Endodermal cell (in vitro differentiated cells): ENCODE results near the gene CBR1. TPM values are rescaled to one million over a fixed set of nuclear protein-coding genes. Genes with fewer than 3 reads are reported as not detected.

Experiments used
- DNase-seq: peaks from one replicate; pipeline ENCODE4 v3.0.0-alpha.2; 2017
- H3K27ac ChIP-seq: 2 replicates; pipeline ENCODE4 v1.5.1; 2013; ENCODE audit warnings: mild to moderate bottlenecking, low read depth, low read length, moderate library complexity
- H3K27me3 ChIP-seq: 2 replicates; pipeline ENCODE4 v1.6.1; 2013; ENCODE audit warnings: mild to moderate bottlenecking, low read length, moderate library complexity; ENCODE audit not compliant: insufficient read depth, control insufficient read depth, poor library complexity, severe bottlenecking
- H3K36me3 ChIP-seq: 2 replicates; pipeline ENCODE4 v1.7.0; 2013; ENCODE audit warnings: mild to moderate bottlenecking, low read length, moderate library complexity; ENCODE audit not compliant: control insufficient read depth, insufficient read depth
- H3K4me1 ChIP-seq: one replicate; pipeline ENCODE4 v1.7.0; 2013; ENCODE audit warnings: low read length; ENCODE audit not compliant: control insufficient read depth, insufficient read depth
- H3K4me3 ChIP-seq: 2 replicates; pipeline ENCODE4 v1.5.1; 2013; ENCODE audit warnings: mild to moderate bottlenecking, low read length, moderate library complexity
- H3K9ac ChIP-seq: 2 replicates; pipeline ENCODE4 v1.6.1; 2013; ENCODE audit warnings: mild to moderate bottlenecking, low read length, moderate library complexity; ENCODE audit not compliant: poor library complexity, severe bottlenecking; ENCODE audit errors: extremely low read depth
- H3K9me3 ChIP-seq: 2 replicates; pipeline ENCODE4 v1.6.1; 2013; ENCODE audit warnings: mild to moderate bottlenecking, low read length, moderate library complexity; ENCODE audit not compliant: control insufficient read depth
- H3K27ac Mint-ChIP-seq: 2 replicates; pipeline ENCODE4 v1.8.0; 2020; ENCODE audit warnings: mixed read lengths
- H3K27me3 Mint-ChIP-seq: 2 replicates; pipeline ENCODE4 v1.8.0; 2021; ENCODE audit warnings: mild to moderate bottlenecking, mixed read lengths; ENCODE audit not compliant: insufficient read depth
- H3K36me3 Mint-ChIP-seq: 2 replicates; pipeline ENCODE4 v1.8.0; 2020; ENCODE audit warnings: low read depth, mixed read lengths
- H3K4me1 Mint-ChIP-seq: 2 replicates; pipeline ENCODE4 v1.8.0; 2020; ENCODE audit warnings: mixed read lengths
- H3K4me3 Mint-ChIP-seq: 2 replicates; pipeline ENCODE4 v1.8.0; 2020; ENCODE audit warnings: mild to moderate bottlenecking, moderate library complexity, mixed read lengths
- H3K9me3 Mint-ChIP-seq: 2 replicates; pipeline ENCODE4 v1.8.0; 2020; ENCODE audit warnings: mild to moderate bottlenecking, mixed read lengths
- CTCF ChIP-seq: fragments of 200-600 bp; sonication (generic); conservative IDR thresholded peaks from 2 replicates; pipeline ENCODE4 v1.5.0; 2021; ENCODE audit warnings: antibody characterized with exemption, mild to moderate bottlenecking
- WGBS, 2 experiments: methylation state at CpG; one replicate each; pipeline versions ENCODE4 v1.1.5 to v1.1.7; 2013; ENCODE audit warnings: missing lambda C conversion rate in 2 of 2, mixed read lengths in 1 of 2; ENCODE audit not compliant: insufficient coverage in 1 of 2, insufficient read length in 1 of 2; 5-methylcytosine and 5-hydroxymethylcytosine counted together
- total RNA-seq, 2 donors: library from RNA; stranded (reverse); fragmentation: NEBNext Ultra II Directional in 1 of 2; extraction: Animal tissue kit (Norgen Biotek cat#: 25700) in 1 of 2; gene quantifications; 2 replicates in 1 of 2; 3 replicates in 1 of 2; pipeline ENCODE4 v1.2.1, GENCODE V29; 2021

Gene CBR1
- total RNA-seq, 2 donors from 2014 or later, result 0.40 to 15.1 TPM

- Mint-ChIP-seq H3K27me3 (no peaks in the 10 kb centered on the region), H3K36me3 (no peaks in the 10 kb centered on the region), H3K27ac (no peak overlapping the region), H3K4me3 (no peak overlapping the region), H3K9me3 (peaks cover 18% of the 10 kb centered on the region), H3K4me1 (peaks cover 5% of the 10 kb centered on the region)
- Histone ChIP-seq H3K27me3 (no peaks in the 10 kb centered on the region), H3K27ac (no peak overlapping the region), H3K4me1 (no peaks in the 10 kb centered on the region), H3K4me3 (no peak overlapping the region), H3K9me3 (peaks cover 9% of the 10 kb centered on the region), H3K9ac (no peak overlapping the region), H3K36me3 (no peaks in the 10 kb centered on the region)
- DNase-seq, result no peak
- 94 to 99% methylated on average over 10 to 17 of the region's 17 CpGs for WGBS, 2 experiments
- TF ChIP-seq CTCF, result no peak
Measured at GRCh38 chr21:36113647-36114428, 44.0 kb downstream of the CBR1 start.

- no peak for TF ChIP-seq CTCF
- H3K27ac Mint-ChIP-seq, result no peak overlapping the region
- WGBS, 2 experiments, result 92% methylated on average over 6 of the region's 6 CpGs; no CpG with 5 or more reads in 1 of the 2 experiments
- no peak overlapping the region for H3K4me3 ChIP-seq
- H3K9me3 Mint-ChIP-seq, result peaks cover 8% of the 10 kb centered on the region
- H3K4me1 Mint-ChIP-seq, result peaks cover 5% of the 10 kb centered on the region
- H3K36me3 ChIP-seq, result no peaks in the 10 kb centered on the region
- no peaks in the 10 kb centered on the region for H3K27me3 ChIP-seq
- no peak overlapping the region for H3K9ac ChIP-seq
- H3K27ac ChIP-seq, result no peak overlapping the region
- no peaks in the 10 kb centered on the region for H3K27me3 Mint-ChIP-seq
- H3K4me1 ChIP-seq, result no peaks in the 10 kb centered on the region
- no peak for DNase-seq
- H3K4me3 Mint-ChIP-seq, result no peak overlapping the region
- no peaks in the 10 kb centered on the region for H3K9me3 ChIP-seq
- no peaks in the 10 kb centered on the region for H3K36me3 Mint-ChIP-seq
Measured at GRCh38 chr21:36115138-36115730, 45.4 kb downstream of the CBR1 start.

GRCh38 chr21:36117286-36117741 is 47.5 kb downstream of the CBR1 start:
- H3K36me3 Mint-ChIP-seq, result no peaks in the 10 kb centered on the region
- H3K4me1 Mint-ChIP-seq, result peaks cover 5% of the 10 kb centered on the region
- H3K27ac ChIP-seq, result no peak overlapping the region
- H3K27me3 ChIP-seq, result no peaks in the 10 kb centered on the region
- H3K4me3 Mint-ChIP-seq, result no peak overlapping the region
- H3K4me3 ChIP-seq, result no peak overlapping the region
- no peak for TF ChIP-seq CTCF
- no peaks in the 10 kb centered on the region for H3K27me3 Mint-ChIP-seq
- no peaks in the 10 kb centered on the region for H3K9me3 ChIP-seq
- no peaks in the 10 kb centered on the region for H3K4me1 ChIP-seq
- no peaks in the 10 kb centered on the region for H3K36me3 ChIP-seq
- H3K27ac Mint-ChIP-seq, result no peak overlapping the region
- 100% methylated on average over 1 to 2 of the region's 2 CpGs for WGBS, 2 experiments
- H3K9ac ChIP-seq, result no peak overlapping the region
- no peak for DNase-seq
- H3K9me3 Mint-ChIP-seq, result peaks cover 8% of the 10 kb centered on the region
